GM15510 (cell line): ENCODE measurements around the gene SURF4.
A peak's percentile ranks its signal among the peaks of the same experiment; 100 is the strongest.

Experiments used
- POLR2A ChIP-seq: IDR thresholded peaks from 3 replicates; pipeline ENCODE4 v1.6.1; 2011; ENCODE audit warnings: borderline replicate concordance; ENCODE audit not compliant: insufficient read length; ENCODE audit errors: extremely low read depth

Gene SURF4

DNA sequence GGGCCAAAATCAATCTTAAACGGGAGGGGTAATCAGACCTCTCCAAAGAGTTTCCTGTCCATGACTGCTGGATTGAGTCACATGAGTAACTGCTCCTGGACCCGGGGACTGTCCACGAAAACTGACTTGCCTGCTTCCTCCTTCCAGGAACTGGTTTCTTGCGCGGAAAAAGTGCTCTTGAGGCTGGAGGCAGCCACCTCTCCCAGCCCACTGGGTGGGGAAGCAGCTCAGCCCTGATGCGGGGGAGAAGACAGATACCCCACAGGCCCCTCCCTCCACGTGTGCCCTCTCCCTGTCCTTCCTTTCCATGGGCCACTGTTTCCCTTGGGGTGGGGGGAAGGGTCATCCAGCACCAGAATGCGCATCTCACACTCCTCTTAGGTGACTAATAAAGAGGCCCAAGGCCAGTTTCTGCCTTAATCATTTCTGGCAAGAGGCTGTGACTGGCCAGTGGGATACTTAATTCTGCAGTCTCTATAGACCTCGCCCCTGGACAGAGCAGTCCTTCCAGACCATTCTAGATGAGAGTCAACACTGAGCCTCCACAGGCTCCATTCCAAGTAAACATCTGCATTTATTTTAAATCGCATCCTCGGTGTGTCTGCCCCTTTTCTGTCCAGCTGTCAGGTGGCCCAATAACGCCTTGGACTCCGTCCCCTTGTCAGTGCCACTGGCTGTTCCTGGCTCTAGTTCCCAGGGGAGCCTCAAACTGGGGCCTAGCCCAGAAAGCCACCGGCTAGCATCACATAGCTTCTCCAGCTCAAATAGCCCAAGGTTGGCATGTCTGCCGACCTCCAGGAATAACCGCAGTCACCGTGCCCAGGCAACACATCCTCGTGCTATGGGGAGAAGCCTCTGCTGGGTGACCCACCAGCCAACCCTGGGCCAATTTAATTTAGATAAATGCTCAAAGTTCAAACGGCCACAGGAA is 29.9 kb upstream of the SURF4 start:
- TF ChIP-seq POLR2A: no peak

DNA sequence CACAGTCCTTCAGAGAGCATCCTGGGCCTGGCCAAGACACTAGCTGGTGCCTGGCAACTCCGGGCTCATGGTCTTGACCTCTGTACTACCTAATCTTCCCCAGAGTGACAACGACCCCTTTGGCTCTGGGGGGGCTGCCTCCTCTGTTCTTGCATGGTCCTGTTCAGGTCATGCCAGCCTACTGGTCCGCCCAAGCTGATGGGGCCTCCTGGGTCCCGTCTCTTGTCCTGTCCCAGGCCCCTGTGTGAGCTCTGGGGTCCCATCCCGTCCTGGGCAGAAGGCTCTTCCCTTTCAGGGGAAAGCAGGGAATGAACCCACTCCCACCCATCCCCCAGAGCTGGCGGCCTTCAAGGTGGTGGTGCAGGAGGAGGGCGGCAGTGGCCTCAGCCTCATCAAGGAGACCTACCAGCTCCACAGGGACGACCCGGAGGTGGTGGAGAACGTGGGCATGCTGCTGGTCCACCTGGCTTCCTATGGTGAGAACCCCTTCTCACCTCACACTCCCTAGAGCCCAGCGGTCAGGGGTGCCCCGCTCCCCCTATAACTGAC is 28.7 kb upstream of the SURF4 start:
- TF ChIP-seq POLR2A: peak; percentile 20

DNA sequence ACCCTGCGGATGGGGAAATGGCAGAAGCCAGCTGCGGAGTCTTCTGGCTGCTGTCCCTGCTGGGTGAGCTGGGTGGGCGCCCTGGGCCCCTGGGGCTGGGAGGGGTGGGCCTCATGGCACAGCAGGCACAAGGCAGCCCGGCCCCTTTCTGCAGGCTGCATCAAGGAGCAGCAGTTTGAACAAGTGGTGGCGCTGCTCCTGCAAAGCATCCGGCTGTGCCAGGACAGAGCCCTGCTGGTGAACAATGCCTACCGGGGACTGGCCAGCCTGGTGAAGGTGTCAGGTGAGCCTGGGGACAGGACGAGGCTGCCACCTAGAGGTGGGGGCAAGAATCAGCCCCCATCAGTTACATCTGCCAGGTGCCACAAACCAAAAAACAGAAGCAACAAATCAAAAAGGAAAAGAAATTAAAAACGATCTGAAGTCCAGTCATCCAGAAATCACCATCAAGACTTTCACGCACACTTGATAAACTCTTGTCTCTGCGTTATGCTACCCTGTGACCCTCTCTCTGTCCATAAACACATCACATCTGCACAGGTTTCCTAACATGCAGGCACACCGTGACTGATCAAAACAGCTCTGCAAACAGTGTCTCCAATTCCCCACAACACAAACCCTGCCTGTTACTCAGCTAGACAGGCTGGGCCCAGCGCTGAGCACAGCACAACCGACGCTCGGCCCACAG is 28.1 kb upstream of the SURF4 start:
- TF ChIP-seq POLR2A: no peak

DNA sequence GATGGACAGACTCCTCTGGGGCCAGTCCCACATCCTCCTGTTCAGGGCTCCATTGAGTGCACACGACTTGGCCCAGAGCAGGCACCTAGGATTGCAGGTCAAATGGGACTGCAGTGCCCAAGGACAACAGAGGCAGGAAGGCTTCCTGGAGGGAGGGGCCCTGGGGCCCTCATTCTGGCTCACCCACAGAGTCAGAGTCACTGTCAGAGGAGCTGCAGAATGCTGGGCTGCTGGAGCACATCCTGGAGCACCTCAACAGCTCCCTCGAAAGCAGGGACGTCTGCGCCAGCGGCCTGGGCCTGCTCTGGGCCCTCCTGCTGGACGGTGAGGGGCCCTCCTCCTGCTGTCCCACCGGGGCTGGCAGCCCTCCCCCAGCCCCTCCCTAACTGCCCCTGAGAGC is 26.8 kb upstream of the SURF4 start:
- no peak for TF ChIP-seq POLR2A

DNA sequence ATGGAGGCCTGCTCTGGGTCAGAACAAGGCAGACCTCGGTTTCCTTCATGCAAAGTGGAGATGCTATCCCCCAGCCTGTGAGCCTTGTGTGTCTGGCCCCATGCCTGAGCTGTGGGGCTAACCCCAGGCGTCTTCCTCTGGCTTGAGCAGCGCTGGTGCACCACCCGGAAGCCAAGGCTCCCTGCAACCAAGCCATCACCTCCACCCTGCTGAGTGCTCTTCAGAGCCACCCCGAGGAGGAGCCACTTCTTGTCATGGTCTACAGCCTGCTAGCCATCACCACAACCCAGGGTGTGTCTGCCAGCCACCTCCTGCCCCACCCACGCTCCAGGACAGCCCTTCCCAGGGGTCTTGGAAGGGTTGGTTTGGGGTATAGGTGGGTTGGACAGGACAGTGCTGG is 25.7 kb upstream of the SURF4 start:
- TF ChIP-seq POLR2A: no peak

DNA sequence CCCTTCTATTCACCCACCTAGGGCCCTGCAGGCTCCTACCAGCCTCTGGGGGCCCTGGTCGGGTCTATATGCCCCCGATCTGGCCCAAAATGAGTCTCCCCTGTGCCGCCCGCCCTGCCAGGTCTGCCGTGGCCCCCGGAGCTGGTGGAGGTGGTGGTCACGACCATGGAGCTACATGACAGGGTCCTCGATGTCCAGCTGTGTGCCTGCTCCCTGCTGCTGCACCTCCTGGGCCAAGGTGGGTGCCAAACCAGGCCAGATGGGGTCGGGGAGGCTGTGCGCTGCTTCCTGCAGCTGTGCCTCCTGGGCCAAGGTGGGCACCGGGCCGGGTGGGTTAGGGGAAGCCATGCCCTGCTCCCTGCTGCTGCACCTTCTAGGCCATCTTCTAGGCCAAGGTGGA is 24.4 kb upstream of the SURF4 start:
- no peak for TF ChIP-seq POLR2A

DNA sequence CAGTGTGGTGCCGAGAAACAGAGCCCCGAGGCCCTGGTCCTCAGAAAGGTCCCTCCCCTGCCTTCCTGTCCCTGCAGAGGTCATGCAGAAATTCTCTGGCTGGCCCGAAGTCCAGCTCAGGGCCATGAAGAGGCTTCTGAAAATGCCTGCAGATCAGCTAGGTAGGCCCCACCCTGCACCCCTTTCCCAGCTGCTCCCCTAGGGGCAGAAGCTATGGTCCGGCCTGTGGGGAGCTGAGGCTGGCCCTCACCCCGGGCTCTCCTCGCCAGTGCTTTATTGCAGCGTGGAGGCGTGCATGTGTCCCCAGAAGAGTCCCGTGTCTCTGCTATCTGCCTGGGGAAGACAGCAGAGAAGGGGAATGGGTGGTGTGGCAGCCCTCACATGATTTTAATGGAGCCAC is 22.0 kb upstream of the SURF4 start:
- TF ChIP-seq POLR2A: no peak

DNA sequence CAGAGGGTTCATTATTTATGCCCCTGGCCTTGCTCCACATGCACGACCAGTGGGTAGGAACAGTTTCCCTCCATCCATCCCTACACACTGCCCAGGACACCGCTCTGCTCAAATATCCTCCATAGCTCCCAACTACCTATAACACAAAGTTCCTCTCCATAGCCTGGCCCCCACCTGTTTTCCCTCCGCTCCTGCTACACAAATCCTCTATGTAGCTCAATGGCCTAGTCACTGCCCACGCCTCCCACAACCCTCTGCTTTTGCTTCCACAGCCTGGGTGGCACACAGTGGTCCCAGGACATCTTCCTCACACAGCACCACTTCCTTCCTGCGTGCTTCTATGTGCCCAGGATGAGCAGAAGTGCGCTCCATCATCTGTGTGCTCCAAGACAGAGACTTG is 21.5 kb upstream of the SURF4 start:
- TF ChIP-seq POLR2A: no peak

DNA sequence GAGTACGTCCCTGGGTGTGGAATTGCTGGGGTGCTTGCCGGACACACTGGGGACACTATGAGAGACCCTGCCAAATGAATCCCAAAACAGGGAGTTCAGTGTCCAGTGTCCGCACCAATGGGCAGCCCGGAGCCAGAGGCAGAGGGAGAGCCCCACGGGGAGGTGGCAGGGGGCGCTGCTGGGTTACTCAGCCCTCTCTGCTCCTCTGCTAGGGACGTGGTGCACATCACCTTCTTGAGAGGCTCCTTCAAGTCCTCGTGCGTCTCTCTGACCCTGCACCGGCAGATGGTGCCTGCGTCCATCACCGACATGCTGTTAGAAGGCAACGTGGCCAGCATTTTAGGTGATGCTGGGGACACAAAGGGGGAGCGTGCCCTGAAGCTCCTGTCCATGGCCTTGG is 21.1 kb upstream of the SURF4 start:
- TF ChIP-seq POLR2A: no peak

DNA sequence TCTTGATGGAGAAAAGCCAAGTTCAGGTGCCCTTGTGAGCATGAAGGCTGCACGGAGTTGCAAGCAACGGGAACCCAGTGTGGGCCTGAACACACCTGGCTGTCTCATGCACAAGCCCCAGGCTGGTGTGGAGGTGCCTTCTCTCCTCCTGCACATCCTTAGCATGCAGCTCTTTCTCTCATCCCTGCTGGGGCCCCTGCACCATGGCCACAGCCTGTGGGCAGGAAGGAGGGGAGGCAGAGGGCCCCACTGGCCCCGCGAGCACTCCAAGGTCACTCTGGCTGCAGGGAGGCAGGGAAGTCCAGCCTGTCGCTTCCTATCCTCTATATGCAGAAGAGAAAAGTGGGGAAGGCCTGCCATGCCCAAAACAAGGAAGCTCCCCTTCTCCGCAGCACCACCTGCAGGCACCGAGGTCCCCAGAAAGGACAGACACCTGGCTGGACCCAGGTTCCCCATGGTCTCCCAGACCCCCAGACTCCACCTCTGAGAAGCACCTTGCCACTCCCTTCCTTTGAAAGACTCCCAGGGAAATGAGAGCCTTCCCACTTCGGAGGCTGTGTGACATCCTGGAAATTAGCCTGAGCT is 18.9 kb upstream of the SURF4 start:
- TF ChIP-seq POLR2A: no peak

DNA sequence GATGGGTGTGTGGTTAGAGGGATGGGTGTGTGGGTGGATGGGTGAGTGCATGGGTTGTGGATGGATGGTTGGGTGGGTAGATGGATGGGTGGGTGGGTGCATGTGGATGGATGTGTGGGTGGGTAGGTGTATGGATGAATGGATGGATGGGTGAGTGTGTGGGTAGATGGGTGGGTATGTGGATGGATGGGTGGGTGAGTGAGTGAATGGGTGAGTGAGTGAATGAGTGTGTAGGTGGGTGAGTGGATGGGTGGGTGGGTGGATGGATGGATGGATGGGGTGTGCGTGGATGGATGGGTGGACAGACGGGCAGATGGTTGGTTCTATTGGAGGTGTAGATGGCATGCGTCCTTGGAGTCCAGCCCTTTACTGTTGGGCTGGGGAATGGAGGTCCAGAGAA is 17.5 kb upstream of the SURF4 start:
- TF ChIP-seq POLR2A: no peak

DNA sequence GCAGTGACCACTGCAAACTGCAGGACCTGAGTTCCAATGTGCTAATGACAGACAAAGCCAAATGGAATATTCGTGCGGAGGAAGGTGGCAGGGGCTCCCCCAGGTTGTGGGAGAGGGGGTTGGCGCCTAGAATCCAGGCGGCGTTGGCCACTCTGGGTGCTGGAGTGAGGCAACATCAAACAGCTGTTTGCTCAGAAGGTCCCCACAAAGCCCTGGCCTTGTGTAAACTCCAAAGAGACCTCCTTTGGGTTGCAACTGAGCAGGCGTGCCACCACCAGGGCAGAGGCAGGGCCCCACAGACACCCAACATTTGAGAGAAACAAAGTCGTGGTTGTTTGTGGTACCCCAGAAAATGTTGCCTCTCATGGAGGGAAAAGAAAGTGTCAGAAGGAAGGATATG is 14.9 kb upstream of the SURF4 start:
- no peak for TF ChIP-seq POLR2A

DNA sequence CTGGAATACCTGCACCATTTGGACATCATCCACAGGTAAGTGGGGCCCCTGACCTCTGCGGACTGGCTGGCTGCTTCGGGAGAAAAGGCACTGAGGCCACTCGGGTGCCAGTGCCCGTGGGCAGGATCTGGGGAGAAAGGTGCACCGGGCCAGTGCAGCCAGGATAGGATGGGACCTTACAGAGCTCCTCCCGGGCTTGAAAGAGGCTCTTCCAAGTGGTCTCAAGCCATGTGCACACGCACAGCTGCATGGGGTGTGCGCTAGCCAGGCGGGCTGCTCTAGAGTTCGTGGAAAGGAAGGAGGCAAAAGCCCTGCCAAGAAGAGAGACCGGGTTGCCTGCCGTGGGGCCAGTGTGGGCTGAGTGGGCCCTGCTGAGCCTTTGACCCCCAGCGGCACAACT is 13.7 kb upstream of the SURF4 start:
- TF ChIP-seq POLR2A: no peak

DNA sequence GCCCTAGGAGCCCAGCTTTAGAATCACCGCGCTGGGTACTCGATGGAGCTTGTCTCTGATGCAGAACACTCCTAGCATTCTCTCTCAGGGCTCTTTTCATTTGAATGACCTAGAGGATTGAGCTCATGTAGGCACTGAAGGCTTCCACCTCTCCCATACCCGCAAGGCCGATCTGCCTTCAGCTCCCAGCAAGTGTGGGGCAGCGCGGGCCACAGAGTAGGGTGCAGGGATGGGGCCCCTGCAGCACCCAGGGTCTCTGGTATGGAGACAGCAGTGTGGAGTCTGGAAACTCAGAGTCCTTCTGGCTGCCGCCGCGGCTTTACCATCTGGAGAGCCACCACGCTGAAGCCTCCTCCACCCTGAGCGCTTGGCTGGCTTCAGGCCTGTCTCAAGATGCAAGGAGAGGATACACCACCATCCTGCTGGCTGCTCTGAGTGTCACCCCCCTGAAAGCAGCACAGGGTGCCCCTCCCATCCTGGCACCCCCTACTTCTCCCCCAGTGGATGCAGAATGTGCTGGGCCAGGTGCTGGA is 13.2 kb upstream of the SURF4 start:
- TF ChIP-seq POLR2A: no peak

DNA sequence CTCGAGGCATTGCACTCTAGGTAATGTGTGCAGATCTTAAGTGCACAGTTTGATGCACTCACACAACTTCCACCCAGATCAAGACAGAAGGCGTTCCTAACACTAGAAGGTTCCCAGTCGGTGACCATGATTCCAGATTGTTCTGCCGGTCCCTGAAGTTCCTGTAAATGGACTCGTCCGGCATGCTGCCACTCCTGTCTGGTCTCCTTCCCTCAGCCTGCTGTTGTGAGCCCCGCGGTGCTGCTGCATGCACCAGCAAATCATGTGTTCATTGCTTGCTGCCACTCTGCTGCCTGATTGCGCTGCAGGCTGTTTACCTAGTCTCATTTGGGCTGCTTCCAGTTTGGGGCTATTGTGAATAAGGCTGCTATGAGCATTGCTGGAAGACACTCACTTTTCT is 11.8 kb upstream of the SURF4 start:
- TF ChIP-seq POLR2A: no peak
